A204.1 (cell line): ENCODE data around the gene HDAC7.

Experiments used
- FAIRE-seq: peaks from 2 replicates; lab custom pipeline; 2012; peaks lifted over from hg19 to GRCh38; lab: Jason Lieb, UNC

Gene HDAC7

GRCh38 chr12:47819896-47820630 is at the start of gene HDAC7:
Gene HDAC7, minus strand, starts transcription at chr12:47819903. Its CDS starts 118 bp downstream, at chr12:47819785.
- no peak for FAIRE-seq

DNA sequence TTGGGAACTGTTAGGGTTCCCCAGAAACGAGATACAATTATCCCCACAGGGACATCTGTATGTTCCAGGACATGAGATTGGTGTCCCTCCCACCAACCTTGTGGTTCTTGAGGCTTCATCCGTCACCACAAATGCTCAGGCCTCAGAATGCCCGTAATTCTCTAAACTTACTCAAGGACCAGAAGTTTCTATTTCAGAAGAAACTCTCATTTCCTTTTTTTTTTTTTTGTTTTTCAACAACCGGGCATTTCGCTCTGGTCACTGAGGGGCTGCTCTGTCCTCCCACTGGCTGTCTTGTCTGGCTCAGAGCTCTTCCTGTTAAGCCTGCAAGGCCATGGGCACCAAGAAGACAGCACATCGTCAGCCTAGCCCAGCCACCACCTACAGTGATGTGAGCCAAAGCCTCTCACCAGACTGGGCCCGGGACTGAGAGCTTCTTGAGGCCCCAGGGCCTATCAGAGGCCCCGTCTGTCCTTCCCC is 48.9 kb upstream of the HDAC7 start:
- FAIRE-seq, result no peak

GRCh38 chr12:47868041-47868440 is 48.3 kb upstream of the HDAC7 start:
- FAIRE-seq, result no peak

DNA sequence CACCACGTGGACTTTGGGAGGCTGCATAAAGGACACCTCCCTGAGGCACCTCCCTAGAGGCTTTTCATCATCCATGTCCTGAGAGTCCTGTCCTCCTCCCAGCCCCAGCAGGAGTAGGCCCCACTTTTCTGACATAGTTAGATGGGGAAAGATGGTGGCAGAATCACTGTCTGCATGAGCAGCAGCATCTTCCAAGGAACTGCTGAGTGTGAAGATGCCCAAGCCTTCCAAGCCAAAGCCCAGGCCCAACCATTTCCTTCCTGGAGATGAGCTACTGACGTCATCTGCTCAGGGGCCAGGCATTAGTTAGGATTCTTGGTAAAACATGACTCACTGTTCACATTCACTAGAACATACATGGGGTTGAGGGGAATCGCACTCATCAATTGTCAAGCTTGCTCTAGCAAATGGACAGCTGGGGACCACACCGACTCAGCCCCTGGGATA is 47.8 kb upstream of the HDAC7 start:
- no peak for FAIRE-seq

GRCh38 chr12:47864646-47865235 is 45.0 kb upstream of the HDAC7 start:
- FAIRE-seq, result no peak

- FAIRE-seq, result no peak
These were observed 44.3 kb upstream of the HDAC7 start for GRCh38 chr12:47863985-47864384.

- no peak for FAIRE-seq
These were observed 43.8 kb upstream of the HDAC7 start for GRCh38 chr12:47863467-47863866.

DNA sequence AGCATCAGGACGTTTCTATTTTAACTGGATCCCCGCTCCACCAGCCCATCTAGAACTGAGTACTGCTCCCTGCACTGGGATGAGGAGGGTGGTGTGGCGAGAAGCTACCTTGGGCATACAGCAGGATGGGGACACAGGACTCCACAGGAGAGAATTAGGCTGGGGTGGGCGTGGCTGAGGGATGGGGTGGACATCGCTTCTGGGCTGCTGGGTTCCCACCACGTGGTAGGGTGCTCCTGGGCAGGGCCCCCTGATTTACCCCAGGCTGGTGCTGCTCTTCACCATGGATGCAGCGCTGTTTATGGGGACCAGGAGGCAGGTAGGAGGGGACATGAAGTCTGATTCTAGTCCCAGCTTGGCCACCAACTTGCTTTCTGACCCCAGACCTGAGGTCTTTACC is 43.2 kb upstream of the HDAC7 start:
- no peak for FAIRE-seq

DNA sequence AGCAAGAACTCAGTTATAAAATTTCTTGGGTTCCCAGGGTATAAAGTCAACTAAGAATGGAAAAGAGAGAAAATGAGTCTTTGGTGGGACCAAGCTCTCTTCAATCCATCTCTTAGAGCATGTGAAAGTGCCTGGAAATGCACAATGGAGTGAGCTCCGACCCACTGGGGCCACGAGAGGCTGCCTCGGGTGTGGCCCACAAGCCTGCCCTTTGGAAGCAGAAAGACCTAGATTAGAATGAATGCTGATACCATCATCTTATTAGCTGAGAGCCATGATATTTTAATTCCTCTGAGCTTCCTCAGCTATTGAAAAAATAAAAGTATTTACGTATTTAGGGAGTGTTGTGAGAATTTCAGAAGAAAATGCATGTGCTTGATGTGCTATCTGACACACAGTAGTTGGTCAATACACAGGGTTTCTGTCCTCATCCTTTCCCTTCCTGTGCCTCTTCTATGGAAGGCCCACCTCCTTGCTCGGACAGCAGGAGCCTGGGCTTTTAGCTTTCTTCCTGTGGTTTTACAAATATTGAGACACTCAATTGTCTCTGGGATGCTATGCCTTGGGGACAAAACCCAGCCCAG is 42.6 kb upstream of the HDAC7 start:
- no peak for FAIRE-seq

- no peak for FAIRE-seq
These were observed 41.2 kb upstream of the HDAC7 start for GRCh38 chr12:47860873-47861272.

DNA sequence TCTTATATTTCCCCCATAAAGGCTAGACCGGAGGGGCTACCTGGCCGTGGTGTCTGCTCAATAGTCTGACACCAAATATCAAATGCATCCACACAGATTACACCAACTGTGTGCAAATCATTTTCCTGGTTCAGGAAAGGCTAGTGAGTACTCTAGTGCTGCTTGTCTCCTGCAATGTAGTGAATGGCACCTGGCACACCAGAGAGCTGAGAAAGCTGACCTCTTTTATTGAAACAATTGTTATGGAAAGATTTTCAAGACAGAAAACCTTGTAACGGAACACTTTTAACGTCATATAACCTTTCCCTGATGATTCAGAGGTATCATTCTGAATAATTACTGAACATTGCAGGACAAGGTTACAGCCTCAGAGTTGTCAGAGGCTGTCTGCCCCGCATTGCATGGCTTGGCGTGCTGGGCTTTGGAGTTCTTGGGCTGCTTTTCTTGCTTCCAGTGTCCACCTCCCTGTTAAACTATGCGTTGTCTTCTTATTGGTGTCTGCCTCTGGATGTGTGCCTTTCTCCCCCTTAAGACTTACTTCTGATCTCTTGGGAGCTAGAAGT is 40.7 kb upstream of the HDAC7 start:
- no peak for FAIRE-seq

DNA sequence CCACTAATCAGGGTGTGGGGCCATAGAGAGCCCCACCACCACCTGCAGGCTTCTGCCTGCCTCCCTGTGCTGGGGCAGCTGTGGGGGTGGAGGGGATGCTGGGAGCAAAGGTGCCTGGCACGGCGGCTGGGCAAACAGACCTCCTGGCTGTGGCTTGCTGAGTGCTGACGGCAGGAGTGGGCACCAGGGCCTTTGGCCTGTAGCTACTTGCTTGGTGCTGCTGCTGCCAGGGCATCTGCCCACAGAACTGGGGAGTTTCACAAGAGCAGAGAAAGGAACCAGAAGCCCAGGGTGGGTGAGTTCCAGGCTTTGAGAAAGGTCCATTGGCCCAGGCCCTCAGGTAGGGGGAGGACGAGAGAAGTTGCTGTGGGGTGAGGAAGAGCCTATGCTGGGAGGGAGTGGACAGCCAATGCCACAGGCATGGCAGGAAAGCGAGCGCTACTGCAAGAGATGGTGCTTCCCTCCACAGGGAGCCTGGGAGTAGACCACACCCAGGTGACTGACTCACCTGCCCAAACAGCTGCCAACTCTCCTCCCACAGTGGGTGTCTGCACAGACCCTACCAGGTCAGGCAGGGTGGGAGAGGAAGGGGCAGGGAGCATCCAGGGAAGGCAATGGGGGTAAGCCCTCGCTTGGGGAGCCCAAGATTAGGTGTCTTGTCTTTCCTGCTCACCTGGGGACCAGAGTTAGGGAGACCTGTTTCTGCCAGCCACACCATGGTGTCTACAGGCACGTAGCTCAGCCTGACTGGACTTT is 39.0 kb upstream of the HDAC7 start:
- FAIRE-seq, result no peak

- FAIRE-seq, result no peak
These were observed 37.2 kb upstream of the HDAC7 start for GRCh38 chr12:47856721-47857575.

DNA sequence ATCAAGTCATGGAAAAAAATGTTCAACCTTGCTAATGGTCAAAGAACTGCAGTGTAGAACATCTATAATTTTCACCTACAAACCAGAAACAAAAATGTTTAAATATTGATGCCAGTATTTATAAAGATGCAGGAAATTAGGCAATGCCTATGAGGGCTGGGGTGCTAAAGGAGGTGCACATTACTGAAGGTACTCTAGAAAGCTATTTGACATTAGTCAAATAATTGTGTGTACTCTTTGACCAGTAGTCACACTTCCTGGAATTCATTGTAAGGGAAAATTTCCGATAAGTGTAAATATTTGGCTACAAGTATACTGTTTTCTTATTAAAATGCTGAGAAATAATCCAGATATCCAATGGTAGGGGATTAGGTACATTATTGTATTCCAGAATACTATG is 36.4 kb upstream of the HDAC7 start:
- FAIRE-seq, result no peak

GRCh38 chr12:47855502-47855901 is 35.8 kb upstream of the HDAC7 start:
- no peak for FAIRE-seq

DNA sequence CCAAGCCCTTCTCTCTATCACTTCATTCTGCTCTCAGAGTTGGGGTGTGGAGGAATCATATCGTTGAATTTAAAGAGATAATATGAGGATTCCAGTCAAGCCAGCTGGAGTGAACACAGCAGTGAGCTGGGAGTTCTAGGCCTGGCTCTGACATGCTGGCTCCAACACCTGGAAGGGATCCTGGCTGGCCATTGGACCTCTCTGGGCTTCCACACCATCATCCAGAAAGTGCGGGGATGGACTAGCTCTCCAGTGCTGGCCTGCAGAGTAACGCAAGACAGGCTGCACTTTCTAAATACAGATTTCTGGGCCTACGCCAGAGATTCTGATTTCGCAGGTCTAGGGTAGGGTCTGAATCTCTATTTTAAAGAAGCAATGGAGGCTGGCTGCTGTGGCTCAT is 34.8 kb upstream of the HDAC7 start:
- FAIRE-seq, result no peak

GRCh38 chr12:47852096-47852571 is 32.4 kb upstream of the HDAC7 start:
- FAIRE-seq, result no peak

DNA sequence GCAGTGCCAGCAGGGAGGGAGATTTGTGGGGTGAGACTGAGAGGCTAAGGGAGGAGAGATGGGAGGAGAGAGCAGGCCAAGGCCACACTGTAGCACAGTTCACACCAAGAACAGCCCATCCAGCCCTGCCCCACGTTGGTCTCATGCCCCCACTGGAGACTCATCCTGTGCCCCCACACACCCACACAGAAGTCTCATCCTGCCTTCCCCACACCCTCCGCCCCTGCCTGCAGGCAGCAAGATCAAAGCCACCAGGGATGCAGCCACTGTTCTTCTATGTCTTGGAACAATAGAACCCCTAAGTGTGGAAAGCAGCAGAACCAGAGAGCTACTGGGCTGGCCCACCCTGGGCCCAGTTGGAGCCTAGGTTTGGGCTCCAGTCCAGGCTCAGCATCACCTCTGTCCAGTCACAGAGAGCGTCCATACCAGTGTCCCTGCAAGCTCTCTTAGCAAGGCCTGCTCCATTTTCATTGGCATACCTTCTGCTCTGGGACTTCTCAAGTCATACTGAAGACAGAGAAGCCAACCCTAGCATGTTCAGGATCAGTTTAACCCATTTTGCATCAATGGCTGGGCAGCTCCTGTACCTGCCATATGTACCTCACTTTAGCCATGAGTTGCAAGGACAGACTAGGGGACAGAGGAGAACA is 31.7 kb upstream of the HDAC7 start:
- no peak for FAIRE-seq

GRCh38 chr12:47850153-47851084 is 30.7 kb upstream of the HDAC7 start:
- no peak for FAIRE-seq

DNA sequence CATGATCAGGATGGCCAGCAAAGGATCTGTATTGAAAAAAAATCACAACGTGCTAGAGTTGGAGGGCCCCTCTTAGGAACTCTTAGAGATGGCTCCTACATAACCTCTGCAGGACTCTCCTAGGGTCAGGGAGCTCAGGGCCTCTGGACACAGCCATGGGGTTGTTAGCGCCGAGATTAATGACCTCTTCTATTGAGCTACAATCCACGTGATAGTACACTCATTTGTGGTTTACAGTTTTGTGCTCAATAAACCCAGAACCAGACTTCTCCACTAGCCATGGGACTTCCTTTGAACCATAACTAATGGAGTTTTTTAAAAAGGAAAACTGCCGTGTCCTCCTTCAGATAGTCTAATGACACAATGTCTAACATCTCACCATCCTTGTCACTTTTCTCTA is 29.6 kb upstream of the HDAC7 start:
- no peak for FAIRE-seq
